ENCODE measurements around the gene ETAA1. TPM values are rescaled to one million over a fixed set of nuclear protein-coding genes. Genes with fewer than 3 reads are reported as not detected.

ETAA1 gene
- total RNA-seq, 1 donor from 2014 or later = 21.2 TPM

GRCh38 chr2:67453310-67453709 lies 56.2 kb downstream of the ETAA1 start:
- H3K27me3 ChIP-seq (ENCODE audit: control insufficient read depth, insufficient read depth, low read length) = no peaks in the 10 kb centered on the region
- DNase-seq (ENCODE audit: low read depth) = no peak
- H3K36me3 ChIP-seq (ENCODE audit: control insufficient read depth, insufficient read depth, low read length) = no peaks in the 10 kb centered on the region
- TF ChIP-seq CTCF (IDR thresholded peaks at IDR 0.05; ENCODE audit: insufficient read depth, low read length, poor library complexity, severe bottlenecking) = no peak
- H3K4me3 ChIP-seq (ENCODE audit: low read depth, low read length) = no peak overlapping the region

- no peak for TF ChIP-seq CTCF (IDR thresholded peaks at IDR 0.05; ENCODE audit: insufficient read depth, low read length, poor library complexity, severe bottlenecking)
- no peak for DNase-seq (ENCODE audit: low read depth)
- H3K4me3 ChIP-seq (ENCODE audit: low read depth, low read length) = no peak overlapping the region
- H3K27me3 ChIP-seq (ENCODE audit: control insufficient read depth, insufficient read depth, low read length) = no peaks in the 10 kb centered on the region
- no peaks in the 10 kb centered on the region for H3K36me3 ChIP-seq (ENCODE audit: control insufficient read depth, insufficient read depth, low read length)
Measured at GRCh38 chr2:67455219-67456142, 58.3 kb downstream of the ETAA1 start.

GRCh38 chr2:67456428-67456827 lies 59.3 kb downstream of the ETAA1 start:
- DNase-seq (ENCODE audit: low read depth) = no peak
- no peak for TF ChIP-seq CTCF (IDR thresholded peaks at IDR 0.05; ENCODE audit: insufficient read depth, low read length, poor library complexity, severe bottlenecking)
- no peaks in the 10 kb centered on the region for H3K36me3 ChIP-seq (ENCODE audit: control insufficient read depth, insufficient read depth, low read length)
- no peaks in the 10 kb centered on the region for H3K27me3 ChIP-seq (ENCODE audit: control insufficient read depth, insufficient read depth, low read length)
- no peak overlapping the region for H3K4me3 ChIP-seq (ENCODE audit: low read depth, low read length)

- no peak for TF ChIP-seq CTCF (IDR thresholded peaks at IDR 0.05; ENCODE audit: insufficient read depth, low read length, poor library complexity, severe bottlenecking)
- Histone ChIP-seq H3K27me3 (ENCODE audit: control insufficient read depth, insufficient read depth, low read length) (no peaks in the 10 kb centered on the region), H3K4me3 (ENCODE audit: low read depth, low read length) (no peak overlapping the region), H3K36me3 (ENCODE audit: control insufficient read depth, insufficient read depth, low read length) (no peaks in the 10 kb centered on the region)
- no peak for DNase-seq (ENCODE audit: low read depth)
Measured at GRCh38 chr2:67457699-67458098, 60.6 kb downstream of the ETAA1 start.

GRCh38 chr2:67459761-67460160 lies 62.6 kb downstream of the ETAA1 start:
- H3K4me3 ChIP-seq (ENCODE audit: low read depth, low read length) = no peak overlapping the region
- no peaks in the 10 kb centered on the region for H3K27me3 ChIP-seq (ENCODE audit: control insufficient read depth, insufficient read depth, low read length)
- H3K36me3 ChIP-seq (ENCODE audit: control insufficient read depth, insufficient read depth, low read length) = no peaks in the 10 kb centered on the region
- no peak for TF ChIP-seq CTCF (IDR thresholded peaks at IDR 0.05; ENCODE audit: insufficient read depth, low read length, poor library complexity, severe bottlenecking)
- DNase-seq (ENCODE audit: low read depth) = no peak
